ENCODE results near the gene EBLN1. TPM values are rescaled to one million over a fixed set of nuclear protein-coding genes. Genes with fewer than 3 reads are reported as not detected.
A peak's percentile ranks its signal among the peaks of the same experiment; 100 is the strongest.

EBLN1 gene
- total and polyA plus RNA-seq, 4 donors: not detected

DNA sequence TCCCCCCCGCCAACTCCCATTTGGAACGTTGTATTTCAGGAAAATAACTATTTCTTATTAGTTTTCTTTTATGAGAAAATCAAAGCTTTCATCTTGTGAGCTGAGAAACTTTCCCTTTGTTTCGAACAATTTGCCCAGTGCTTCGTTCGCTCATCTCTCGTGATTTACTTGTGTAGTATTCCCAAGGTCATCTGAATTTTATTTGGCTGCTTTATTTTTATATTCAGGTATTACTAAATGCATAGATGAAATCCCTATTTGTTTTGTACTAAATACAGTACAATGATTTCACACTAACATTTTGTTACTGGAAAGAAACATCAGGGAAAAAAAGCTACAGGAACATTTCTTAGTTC is 12.0 kb upstream of the EBLN1 start:
- TF ChIP-seq, protein P1, sequence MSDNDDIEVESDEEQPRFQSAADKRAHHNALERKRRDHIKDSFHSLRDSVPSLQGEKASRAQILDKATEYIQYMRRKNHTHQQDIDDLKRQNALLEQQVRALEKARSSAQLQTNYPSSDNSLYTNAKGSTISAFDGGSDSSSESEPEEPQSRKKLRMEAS (IDR thresholded peaks at IDR 0.05): no peak
- TF ChIP-seq RAD21 (IDR thresholded peaks at IDR 0.05): no peak
- TF ChIP-seq, protein P2, sequence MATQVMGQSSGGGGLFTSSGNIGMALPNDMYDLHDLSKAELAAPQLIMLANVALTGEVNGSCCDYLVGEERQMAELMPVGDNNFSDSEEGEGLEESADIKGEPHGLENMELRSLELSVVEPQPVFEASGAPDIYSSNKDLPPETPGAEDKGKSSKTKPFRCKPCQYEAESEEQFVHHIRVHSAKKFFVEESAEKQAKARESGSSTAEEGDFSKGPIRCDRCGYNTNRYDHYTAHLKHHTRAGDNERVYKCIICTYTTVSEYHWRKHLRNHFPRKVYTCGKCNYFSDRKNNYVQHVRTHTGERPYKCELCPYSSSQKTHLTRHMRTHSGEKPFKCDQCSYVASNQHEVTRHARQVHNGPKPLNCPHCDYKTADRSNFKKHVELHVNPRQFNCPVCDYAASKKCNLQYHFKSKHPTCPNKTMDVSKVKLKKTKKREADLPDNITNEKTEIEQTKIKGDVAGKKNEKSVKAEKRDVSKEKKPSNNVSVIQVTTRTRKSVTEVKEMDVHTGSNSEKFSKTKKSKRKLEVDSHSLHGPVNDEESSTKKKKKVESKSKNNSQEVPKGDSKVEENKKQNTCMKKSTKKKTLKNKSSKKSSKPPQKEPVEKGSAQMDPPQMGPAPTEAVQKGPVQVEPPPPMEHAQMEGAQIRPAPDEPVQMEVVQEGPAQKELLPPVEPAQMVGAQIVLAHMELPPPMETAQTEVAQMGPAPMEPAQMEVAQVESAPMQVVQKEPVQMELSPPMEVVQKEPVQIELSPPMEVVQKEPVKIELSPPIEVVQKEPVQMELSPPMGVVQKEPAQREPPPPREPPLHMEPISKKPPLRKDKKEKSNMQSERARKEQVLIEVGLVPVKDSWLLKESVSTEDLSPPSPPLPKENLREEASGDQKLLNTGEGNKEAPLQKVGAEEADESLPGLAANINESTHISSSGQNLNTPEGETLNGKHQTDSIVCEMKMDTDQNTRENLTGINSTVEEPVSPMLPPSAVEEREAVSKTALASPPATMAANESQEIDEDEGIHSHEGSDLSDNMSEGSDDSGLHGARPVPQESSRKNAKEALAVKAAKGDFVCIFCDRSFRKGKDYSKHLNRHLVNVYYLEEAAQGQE (IDR thresholded peaks at IDR 0.05): no peak
- TF ChIP-seq TAF1 (conservative IDR thresholded peaks at IDR 0.05): no peak
- no peak for TF ChIP-seq JUND (IDR thresholded peaks at IDR 0.05)
- no peak for TF ChIP-seq GABPA (IDR thresholded peaks at IDR 0.05 in 1 of 2, conservative IDR thresholded peaks at IDR 0.05 in 1 of 2)
- no peak for TF ChIP-seq EGR1 (IDR thresholded peaks at IDR 0.05; ENCODE audit: low read depth in 2 of 2)
- TF ChIP-seq FOXA1 (IDR thresholded peaks at IDR 0.05): no peak
- no peak for TF ChIP-seq SP1 (IDR thresholded peaks at IDR 0.05)
- TF ChIP-seq ZBTB33 (IDR thresholded peaks at IDR 0.05): no peak
- TF ChIP-seq YY1 (IDR thresholded peaks at IDR 0.05): no peak
- no peak for TF ChIP-seq FOXA2 (IDR thresholded peaks at IDR 0.05)
- TF ChIP-seq HNF4G (IDR thresholded peaks at IDR 0.05): no peak
- no peak for TF ChIP-seq NR2F2 (IDR thresholded peaks at IDR 0.05)
- TF ChIP-seq, protein P3, sequence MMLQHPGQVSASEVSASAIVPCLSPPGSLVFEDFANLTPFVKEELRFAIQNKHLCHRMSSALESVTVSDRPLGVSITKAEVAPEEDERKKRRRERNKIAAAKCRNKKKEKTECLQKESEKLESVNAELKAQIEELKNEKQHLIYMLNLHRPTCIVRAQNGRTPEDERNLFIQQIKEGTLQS (IDR thresholded peaks at IDR 0.05): no peak
- TF ChIP-seq, protein P4, sequence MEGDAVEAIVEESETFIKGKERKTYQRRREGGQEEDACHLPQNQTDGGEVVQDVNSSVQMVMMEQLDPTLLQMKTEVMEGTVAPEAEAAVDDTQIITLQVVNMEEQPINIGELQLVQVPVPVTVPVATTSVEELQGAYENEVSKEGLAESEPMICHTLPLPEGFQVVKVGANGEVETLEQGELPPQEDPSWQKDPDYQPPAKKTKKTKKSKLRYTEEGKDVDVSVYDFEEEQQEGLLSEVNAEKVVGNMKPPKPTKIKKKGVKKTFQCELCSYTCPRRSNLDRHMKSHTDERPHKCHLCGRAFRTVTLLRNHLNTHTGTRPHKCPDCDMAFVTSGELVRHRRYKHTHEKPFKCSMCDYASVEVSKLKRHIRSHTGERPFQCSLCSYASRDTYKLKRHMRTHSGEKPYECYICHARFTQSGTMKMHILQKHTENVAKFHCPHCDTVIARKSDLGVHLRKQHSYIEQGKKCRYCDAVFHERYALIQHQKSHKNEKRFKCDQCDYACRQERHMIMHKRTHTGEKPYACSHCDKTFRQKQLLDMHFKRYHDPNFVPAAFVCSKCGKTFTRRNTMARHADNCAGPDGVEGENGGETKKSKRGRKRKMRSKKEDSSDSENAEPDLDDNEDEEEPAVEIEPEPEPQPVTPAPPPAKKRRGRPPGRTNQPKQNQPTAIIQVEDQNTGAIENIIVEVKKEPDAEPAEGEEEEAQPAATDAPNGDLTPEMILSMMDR (IDR thresholded peaks at IDR 0.05; ENCODE audit: low read depth, low read length, missing input control): no peak
- TF ChIP-seq HNF4A (conservative IDR thresholded peaks at IDR 0.05): no peak
- DNase-seq (ENCODE audit: low spot score): no peak
- Histone ChIP-seq H3K4me1 (ENCODE audit: control insufficient read depth in 4 of 4, insufficient read depth in 4 of 4, low read length in 3 of 4) (peaks cover 0 to 14% (median 4%) of the 10 kb centered on the region in 4 donors), H3K27me3 (ENCODE audit: control insufficient read depth in 4 of 4, insufficient read depth in 4 of 4, low read length in 3 of 4) (no peaks in the 10 kb centered on the region), H3K27ac (ENCODE audit: low read depth in 1 of 2, low read length in 2 of 2) (peak overlapping the region; percentile 27 to 87), H3K36me3 (ENCODE audit: control insufficient read depth in 4 of 4, insufficient read depth in 3 of 4, low read depth in 1 of 4, low read length in 3 of 4) (no peaks in the 10 kb centered on the region), H3K9me3 (ENCODE audit: control insufficient read depth in 4 of 4, low read length in 3 of 4) (no peaks in the 10 kb centered on the region), H3K4me3 (ENCODE audit: low read depth in 1 of 3, low read length in 3 of 3) (peak overlapping the region; percentile 62 to 79 (median 77)), H3K9ac (ENCODE audit: low read depth in 1 of 2, low read length in 2 of 2) (peak overlapping the region; percentile 52 to 53)
- WGBS: 4% methylated on average over 6 of the region's 6 CpGs
